IgD-negative memory B cell (primary cell): ENCODE results near the gene CPZ. TPM values are rescaled to one million over a fixed set of nuclear protein-coding genes. Genes with fewer than 3 reads are reported as not detected.
"Not testable (repeated sequence)": the region's sequence is repeated elsewhere in the genome, so short reads cannot be mapped to it uniquely, and the experiment has no call there.

Experiments
- H3K27ac Mint-ChIP-seq, 3 donors: one replicate each; pipeline ENCODE4 v1.8.0; 2020 to 2022; ENCODE audit warnings: mild to moderate bottlenecking in 3 of 3, mixed read lengths in 3 of 3, moderate library complexity in 1 of 3
- H3K27me3 Mint-ChIP-seq: one replicate; pipeline ENCODE4 v1.8.0; 2021; ENCODE audit warnings: mixed read lengths
- H3K36me3 Mint-ChIP-seq: one replicate; pipeline ENCODE4 v1.8.0; 2020; ENCODE audit warnings: mild to moderate bottlenecking, mixed read lengths
- H3K4me1 Mint-ChIP-seq, 3 donors: one replicate each; pipeline ENCODE4 v1.8.0; 2020 to 2022; ENCODE audit warnings: mixed read lengths in 3 of 3, mild to moderate bottlenecking in 1 of 3
- H3K4me3 Mint-ChIP-seq, 4 donors: one replicate each; pipeline ENCODE4 v1.8.0; 2020 to 2022; ENCODE audit warnings: mild to moderate bottlenecking in 4 of 4, mixed read lengths in 4 of 4, moderate library complexity in 3 of 4
- H3K9me3 Mint-ChIP-seq, 3 donors: one replicate each; pipeline ENCODE4 v1.8.0; 2020 to 2021; ENCODE audit warnings: mixed read lengths in 3 of 3, mild to moderate bottlenecking in 1 of 3
- polyA plus RNA-seq: library from polyadenylated mRNA; unstranded; fragments of 300-500 nt; fragmentation: Illumina TruSeq; gene quantifications from one replicate; pipeline ENCODE4 v1.2.3, GENCODE V29; 2021

The CPZ gene
- polyA plus RNA-seq, 1 donor from 2014 or later = not detected

DNA sequence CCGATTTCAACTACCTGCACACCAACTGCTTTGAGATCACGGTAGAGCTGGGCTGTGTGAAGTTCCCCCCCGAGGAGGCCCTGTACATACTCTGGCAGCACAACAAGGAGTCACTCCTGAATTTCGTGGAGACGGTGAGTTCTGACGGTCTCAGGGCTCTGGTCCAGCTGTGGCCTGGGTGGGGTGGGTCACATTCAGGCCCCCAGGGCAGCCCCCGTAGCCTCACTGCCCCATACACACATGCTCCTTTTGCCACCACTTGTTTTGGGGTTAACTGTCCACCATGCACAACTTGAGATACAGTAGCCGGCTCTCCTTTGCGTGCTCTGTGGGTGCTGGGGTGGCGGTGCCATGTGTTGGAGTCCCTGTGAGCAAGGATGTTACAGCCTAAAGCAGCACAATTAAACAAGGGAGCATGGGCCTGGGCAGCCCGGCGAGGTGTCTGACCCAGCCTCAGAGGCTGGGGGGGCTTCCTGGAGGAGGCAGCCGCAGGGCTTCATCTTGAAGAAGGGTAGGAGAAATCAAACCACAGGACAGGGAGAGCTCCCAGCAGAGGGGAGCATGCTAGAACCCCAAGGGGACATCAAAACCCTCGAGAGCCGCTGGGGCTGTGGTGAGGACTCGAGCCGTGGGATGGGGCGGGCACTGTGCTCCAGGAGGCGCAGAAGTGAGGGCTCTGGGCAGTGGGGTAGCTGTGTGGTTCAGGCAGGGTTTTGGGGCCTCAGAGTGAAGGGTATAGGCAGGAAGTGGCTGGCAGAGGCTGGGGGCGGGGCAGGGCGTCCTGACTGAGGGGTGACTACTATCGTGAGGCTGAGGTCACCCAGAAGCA is 22.0 kb downstream of the CPZ start:
- Mint-ChIP-seq H3K4me3 (no peak overlapping the region), H3K9me3 (no peaks in the 10 kb centered on the region), H3K27me3 (peaks cover 4% of the 10 kb centered on the region), H3K27ac (no peak overlapping the region), H3K36me3 (no peaks in the 10 kb centered on the region), H3K4me1 (no peaks in the 10 kb centered on the region)

DNA sequence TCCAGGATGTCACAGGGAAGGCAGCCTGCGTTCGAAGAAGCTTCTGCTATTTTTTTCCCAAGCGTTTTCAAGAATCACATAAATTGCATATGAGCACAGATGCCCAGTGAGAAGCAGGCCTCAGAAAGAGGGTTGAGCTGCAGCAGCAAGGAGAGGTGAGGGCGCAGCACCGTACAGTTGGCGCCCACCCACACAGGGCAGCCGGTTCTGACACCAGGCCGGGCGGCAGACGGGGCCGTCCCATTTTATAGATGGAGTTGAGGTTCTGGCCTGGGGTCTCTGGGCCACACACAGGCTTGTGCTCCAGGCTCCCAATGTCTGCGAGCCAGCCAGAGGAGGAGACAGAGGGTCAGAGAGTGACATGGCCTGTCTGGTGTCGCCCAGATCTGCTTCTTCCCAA is 22.8 kb downstream of the CPZ start:
- Mint-ChIP-seq H3K36me3 (no peaks in the 10 kb centered on the region), H3K4me1 (no peaks in the 10 kb centered on the region), H3K27me3 (peaks cover 4% of the 10 kb centered on the region), H3K4me3 (no peak overlapping the region), H3K9me3 (no peaks in the 10 kb centered on the region), H3K27ac (no peak overlapping the region)

DNA sequence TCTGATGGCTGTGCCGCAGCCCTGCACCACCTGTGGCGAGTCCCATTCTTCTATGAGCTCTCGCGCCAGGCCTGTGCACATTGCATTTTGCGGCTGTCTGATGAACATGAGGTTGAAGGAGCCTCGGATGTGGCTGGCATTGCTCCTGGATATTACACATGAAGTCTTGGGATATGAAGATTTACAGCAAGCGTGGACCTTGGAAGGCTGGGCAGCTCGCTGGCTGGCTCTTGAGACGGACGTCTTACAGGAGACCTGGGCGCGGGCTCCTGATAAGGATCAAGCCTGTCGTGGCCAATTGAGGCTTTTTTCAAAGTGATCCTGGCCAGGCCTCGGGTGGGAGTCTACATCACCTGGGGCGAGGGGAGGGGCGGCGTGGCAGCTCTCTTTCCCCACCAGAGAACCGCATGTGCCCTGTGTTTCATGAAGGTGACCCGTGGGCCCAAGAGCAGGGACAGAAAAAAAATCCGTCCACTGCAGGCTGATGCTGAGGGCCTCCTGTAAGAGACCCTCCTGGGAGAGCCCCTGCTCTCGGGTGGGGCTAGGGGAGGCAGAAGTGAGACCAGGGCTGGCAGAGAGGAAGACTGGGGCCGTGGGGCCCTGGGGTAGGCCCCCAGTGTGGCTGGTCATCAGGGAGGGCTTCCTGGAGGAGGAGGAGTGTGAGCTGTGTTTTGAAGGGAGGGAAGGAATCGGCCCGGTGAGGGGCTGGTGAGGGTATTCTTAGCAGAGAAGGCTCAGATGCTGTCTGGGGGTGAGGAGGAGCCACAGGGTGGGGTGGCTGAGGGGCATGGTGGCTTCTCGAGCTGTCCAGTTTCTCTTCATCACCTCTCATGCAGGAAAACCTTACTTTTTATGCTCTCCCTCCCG is 23.6 kb downstream of the CPZ start:
- H3K4me3 Mint-ChIP-seq = no peak overlapping the region
- H3K27ac Mint-ChIP-seq = no peak overlapping the region
- H3K4me1 Mint-ChIP-seq = no peaks in the 10 kb centered on the region
- H3K27me3 Mint-ChIP-seq = peaks cover 4% of the 10 kb centered on the region
- no peaks in the 10 kb centered on the region for H3K36me3 Mint-ChIP-seq
- H3K9me3 Mint-ChIP-seq = no peaks in the 10 kb centered on the region

DNA sequence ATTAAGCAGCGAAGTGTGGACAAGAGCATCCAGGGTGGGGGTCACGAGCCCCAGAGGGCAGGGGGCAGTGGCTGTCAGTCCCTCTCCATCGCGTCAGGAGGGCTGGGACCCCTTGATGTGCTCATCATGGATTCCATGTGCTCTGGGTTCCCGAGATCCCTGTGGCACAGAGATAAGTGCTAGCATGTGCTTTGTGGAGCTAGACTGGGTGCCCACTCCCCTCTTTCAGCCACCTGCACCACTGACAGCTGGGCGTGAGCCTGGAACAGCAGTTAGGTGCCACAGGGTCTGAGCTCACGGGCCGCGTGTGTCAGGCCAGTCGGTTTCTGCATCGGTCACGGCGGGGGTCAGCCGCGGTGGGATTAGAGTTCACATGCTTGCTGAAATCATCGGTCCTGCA is 24.3 kb downstream of the CPZ start:
- Mint-ChIP-seq H3K4me3 (no peak overlapping the region), H3K27ac (no peak overlapping the region), H3K27me3 (peaks cover 1% of the 10 kb centered on the region), H3K9me3 (no peaks in the 10 kb centered on the region), H3K4me1 (no peaks in the 10 kb centered on the region), H3K36me3 (no peaks in the 10 kb centered on the region)

DNA sequence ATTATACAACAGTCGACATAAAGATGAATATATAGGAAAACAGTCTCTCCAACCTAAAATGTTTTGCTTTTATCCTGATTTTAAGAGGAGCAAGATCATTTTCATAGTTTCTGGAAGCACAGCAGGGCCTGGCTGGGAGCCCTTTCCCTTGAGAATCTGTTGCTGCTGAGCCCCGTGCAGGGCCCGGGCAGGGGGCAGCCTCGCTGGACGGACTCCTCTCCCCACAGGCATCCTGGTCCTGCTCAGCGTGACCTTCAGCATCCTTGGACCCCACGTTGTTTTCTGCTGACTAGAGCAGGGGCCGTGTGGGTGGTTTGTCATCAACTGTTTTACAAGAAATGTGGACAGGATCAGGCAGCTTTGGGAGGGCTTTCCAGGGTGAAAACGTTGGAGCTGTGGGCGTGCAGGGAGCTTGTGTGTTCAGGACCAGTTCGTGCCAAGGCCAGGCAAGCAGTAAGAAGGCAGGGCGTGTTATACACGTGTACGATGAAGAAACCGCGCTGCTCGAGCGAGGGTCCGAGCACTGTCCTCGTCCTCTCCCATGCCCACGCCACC is 25.0 kb downstream of the CPZ start:
- H3K27me3 Mint-ChIP-seq = peaks cover 1% of the 10 kb centered on the region
- no peak overlapping the region for H3K27ac Mint-ChIP-seq
- no peaks in the 10 kb centered on the region for H3K4me1 Mint-ChIP-seq
- no peak overlapping the region for H3K4me3 Mint-ChIP-seq
- H3K9me3 Mint-ChIP-seq = no peaks in the 10 kb centered on the region
- H3K36me3 Mint-ChIP-seq = no peaks in the 10 kb centered on the region

DNA sequence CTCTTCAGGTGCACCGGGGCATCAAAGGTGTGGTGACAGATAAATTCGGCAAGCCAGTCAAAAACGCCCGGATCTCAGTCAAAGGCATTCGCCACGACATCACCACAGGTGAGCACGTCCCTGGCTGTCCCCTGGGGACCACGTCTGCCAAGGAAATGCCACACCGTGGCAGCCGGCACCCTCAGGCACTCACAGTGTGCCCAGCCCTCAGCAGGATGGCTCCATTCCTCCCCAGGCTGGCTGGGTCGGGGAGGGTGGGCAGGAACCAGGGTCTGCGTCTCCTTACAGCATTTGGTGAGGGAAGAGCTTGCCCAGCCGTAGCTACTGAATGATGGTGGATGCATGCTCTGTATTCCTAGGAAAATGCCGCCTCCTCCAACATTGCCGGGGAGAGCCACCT is 25.9 kb downstream of the CPZ start:
- Mint-ChIP-seq H3K4me1 (no peaks in the 10 kb centered on the region), H3K27me3 (peaks cover 1% of the 10 kb centered on the region), H3K36me3 (no peaks in the 10 kb centered on the region), H3K4me3 (no peak overlapping the region), H3K9me3 (no peaks in the 10 kb centered on the region), H3K27ac (no peak overlapping the region)

DNA sequence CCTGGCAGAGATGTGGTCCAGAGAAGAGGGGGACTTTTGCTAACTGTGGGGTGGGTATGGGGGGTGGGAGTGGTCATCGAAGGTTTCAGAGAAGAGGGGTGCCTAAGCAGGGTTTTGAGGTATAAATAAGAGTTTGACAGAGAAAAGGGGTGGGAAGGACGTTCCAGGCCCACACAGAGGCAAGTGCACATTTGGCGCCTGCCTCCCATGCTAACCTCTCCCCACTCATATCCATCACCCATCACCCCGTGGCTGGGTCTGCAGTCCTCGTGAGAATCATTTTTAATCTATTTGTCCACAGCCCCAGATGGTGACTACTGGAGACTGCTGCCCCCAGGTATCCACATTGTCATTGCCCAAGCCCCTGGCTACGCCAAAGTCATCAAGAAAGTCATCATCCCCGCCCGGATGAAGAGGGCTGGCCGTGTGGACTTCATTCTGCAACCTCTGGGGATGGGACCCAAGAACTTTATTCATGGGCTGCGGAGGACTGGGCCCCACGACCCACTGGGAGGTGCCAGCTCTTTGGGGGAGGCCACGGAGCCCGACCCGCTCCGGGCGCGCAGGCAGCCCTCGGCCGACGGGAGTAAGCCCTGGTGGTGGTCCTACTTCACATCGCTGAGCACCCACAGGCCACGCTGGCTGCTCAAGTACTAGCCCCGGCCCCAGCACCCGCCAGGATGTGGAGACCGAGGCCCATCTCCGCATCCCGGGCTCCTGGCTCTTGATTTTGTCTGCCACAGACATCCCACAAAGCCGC is 26.6 kb downstream of the CPZ start:
- H3K27ac Mint-ChIP-seq = no peak overlapping the region
- no peaks in the 10 kb centered on the region for H3K36me3 Mint-ChIP-seq
- H3K4me1 Mint-ChIP-seq = no peaks in the 10 kb centered on the region
- no peak overlapping the region for H3K4me3 Mint-ChIP-seq
- H3K27me3 Mint-ChIP-seq = peaks cover 1% of the 10 kb centered on the region
- no peaks in the 10 kb centered on the region for H3K9me3 Mint-ChIP-seq

DNA sequence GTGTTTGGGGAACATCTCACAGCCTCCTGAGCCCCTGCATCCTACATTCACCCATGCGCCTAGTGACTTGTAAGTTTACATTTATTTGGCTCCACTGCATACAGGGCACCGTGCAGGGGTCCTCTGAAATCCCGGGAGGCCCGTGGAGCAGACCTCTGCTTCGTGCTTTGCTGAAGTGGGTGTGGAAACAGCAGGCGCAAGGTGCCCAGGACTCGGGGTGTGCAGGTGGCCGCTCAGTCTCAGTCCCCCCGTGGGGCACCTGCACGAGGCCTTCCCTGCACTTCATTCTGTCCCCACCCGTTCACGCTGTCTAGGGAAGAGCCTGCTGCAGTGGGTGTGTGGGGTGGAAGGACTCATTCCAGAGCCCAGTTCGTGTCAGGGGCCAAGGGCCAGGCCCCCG is 28.6 kb downstream of the CPZ start:
- not testable (repeated sequence) for H3K4me3 Mint-ChIP-seq, H3K27me3 Mint-ChIP-seq, H3K27ac Mint-ChIP-seq, H3K4me1 Mint-ChIP-seq, H3K36me3 Mint-ChIP-seq, H3K9me3 Mint-ChIP-seq

DNA sequence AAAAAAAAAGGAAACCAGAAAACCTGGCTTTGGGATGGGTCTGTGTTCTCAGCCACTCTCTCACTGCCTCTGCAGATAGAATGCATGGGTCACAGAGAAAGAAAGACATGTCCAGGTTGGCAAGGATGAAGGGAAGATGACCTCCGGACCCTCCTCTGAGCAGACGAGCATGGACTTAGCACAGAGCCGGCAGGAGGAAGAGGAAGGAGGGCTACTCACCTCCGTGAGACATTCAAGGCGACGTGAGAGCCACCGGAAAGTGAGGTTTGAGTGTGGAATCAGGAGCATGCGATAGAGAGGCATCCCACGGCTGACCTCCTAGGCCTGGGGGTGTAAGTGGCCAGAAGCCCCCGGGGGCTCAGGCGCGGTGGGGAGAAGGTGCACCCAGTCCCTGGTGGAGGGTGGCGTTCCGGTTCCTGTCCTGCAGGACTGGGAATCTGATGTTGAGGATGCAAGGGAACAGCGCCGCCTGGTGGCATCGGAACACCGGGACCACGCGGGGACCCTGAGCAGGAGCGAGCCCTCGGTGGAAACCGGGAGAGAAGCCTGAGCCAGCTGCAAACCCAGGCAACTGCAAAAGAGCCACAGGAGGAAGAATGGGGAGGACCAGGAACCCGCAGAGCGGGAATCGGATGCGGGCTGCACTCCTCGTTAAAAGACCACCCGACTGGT is 32.2 kb downstream of the CPZ start:
- not testable (repeated sequence) for H3K4me1 Mint-ChIP-seq, H3K36me3 Mint-ChIP-seq, H3K9me3 Mint-ChIP-seq, H3K27ac Mint-ChIP-seq, H3K27me3 Mint-ChIP-seq, H3K4me3 Mint-ChIP-seq

DNA sequence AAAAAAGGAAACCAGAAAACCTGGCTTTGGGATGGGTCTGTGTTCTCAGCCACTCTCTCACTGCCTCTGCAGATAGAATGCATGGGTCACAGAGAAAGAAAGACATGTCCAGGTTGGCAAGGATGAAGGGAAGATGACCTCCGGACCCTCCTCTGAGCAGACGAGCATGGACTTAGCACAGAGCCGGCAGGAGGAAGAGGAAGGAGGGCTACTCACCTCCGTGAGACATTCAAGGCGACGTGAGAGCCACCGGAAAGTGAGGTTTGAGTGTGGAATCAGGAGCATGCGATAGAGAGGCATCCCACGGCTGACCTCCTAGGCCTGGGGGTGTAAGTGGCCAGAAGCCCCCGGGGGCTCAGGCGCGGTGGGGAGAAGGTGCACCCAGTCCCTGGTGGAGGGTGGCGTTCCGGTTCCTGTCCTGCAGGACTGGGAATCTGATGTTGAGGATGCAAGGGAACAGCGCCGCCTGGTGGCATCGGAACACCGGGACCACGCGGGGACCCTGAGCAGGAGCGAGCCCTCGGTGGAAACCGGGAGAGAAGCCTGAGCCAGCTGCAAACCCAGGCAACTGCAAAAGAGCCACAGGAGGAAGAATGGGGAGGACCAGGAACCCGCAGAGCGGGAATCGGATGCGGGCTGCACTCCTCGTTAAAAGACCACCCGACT is 37.8 kb downstream of the CPZ start:
- H3K27me3 Mint-ChIP-seq, H3K9me3 Mint-ChIP-seq, H3K27ac Mint-ChIP-seq, H3K4me3 Mint-ChIP-seq, H3K4me1 Mint-ChIP-seq, H3K36me3 Mint-ChIP-seq: not testable (repeated sequence)

DNA sequence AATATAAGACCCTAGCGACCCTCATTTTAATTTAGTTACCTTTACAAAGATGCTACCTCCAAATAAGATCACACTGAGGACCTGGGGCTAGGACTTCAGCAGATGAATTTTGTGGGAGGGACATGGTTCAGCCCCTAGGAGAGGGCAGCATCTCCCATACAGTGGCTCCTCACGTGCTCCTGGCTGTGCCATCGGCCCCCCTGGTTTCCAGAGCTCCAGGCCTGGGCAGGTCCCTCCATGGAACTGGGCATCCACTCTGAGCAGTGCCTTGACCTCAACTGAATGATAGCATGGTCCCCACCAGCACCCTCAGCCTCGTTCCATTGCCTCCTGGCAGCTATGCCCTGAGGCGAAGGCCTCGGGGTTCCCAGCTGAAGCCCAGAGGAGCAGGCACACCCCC is 39.3 kb downstream of the CPZ start:
- not testable (repeated sequence) for H3K9me3 Mint-ChIP-seq, H3K27ac Mint-ChIP-seq, H3K4me3 Mint-ChIP-seq, H3K36me3 Mint-ChIP-seq, H3K27me3 Mint-ChIP-seq, H3K4me1 Mint-ChIP-seq

DNA sequence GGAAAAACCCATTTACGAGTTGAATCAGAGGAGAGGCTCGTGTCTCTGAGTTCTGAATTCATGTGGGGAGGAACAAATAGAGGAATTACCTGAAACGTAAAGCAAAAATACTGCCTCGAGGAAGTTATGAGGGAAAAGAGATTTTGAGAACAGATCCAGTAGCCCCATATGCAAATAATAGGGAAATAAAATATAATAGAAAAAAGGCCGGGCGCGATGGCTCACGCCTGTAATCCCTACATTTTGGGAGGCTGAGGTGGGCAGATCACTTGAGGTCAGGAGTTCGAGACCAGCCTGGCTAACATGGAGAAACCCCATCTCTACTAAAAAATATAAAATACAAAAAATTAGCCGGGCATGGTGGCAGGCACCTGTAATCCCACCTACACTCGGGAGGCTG is 42.2 kb downstream of the CPZ start:
- not testable (repeated sequence) for H3K4me3 Mint-ChIP-seq

DNA sequence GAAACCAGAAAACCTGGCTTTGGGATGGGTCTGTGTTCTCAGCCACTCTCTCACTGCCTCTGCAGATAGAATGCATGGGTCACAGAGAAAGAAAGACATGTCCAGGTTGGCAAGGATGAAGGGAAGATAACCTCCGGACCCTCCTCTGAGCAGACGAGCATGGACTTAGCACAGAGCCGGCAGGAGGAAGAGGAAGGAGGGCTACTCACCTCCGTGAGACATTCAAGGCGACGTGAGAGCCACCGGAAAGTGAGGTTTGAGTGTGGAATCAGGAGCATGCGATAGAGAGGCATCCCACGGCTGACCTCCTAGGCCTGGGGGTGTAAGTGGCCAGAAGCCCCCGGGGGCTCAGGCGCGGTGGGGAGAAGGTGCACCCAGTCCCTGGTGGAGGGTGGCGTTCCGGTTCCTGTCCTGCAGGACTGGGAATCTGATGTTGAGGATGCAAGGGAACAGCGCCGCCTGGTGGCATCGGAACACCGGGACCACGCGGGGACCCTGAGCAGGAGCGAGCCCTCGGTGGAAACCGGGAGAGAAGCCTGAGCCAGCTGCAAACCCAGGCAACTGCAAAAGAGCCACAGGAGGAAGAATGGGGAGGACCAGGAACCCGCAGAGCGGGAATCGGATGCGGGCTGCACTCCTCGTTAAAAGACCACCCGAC is 43.5 kb downstream of the CPZ start:
- not testable (repeated sequence) for H3K36me3 Mint-ChIP-seq, H3K4me3 Mint-ChIP-seq, H3K4me1 Mint-ChIP-seq, H3K9me3 Mint-ChIP-seq, H3K27me3 Mint-ChIP-seq, H3K27ac Mint-ChIP-seq

More for the DNA sequence above, 42.2 kb downstream of the CPZ start:
- not testable (repeated sequence) for H3K9me3 Mint-ChIP-seq, H3K27me3 Mint-ChIP-seq, H3K27ac Mint-ChIP-seq, H3K36me3 Mint-ChIP-seq, H3K4me1 Mint-ChIP-seq

DNA sequence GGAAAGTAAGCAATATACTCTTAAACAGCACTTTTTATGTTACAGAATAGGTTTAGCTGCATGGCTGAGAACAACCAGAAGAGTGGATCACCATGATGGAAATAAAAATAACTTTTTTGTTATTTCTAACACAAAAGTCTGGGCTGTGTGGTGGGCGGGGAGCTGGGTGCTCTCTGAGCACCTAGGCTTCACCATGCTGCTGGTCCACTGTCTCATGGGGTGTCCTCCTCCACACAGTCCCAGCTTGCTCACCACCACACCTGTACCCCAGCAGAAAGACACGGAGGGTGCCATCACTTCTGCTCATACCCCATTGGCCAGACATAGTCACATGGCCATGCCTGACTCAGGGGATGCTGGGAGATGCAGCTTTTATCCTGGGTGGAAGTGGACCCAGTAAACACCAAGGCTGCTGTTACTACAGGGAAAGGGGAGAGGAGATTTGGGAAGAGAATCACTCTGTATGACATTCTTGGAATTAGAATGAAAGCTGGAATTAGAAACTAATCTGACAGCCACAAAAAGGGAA is 45.0 kb downstream of the CPZ start:
- H3K27me3 Mint-ChIP-seq = peaks cover 1% of the 10 kb centered on the region
- no peak overlapping the region for H3K4me3 Mint-ChIP-seq
- H3K9me3 Mint-ChIP-seq = no peaks in the 10 kb centered on the region
- H3K36me3 Mint-ChIP-seq = peaks cover 1% of the 10 kb centered on the region
- no peak overlapping the region for H3K27ac Mint-ChIP-seq
- H3K4me1 Mint-ChIP-seq = no peaks in the 10 kb centered on the region
